NAMALWA (cell line): ENCODE measurements around the gene ELAVL3.

Experiments
- DNase-seq: peaks from one replicate; pipeline ENCODE4 v3.0.0-alpha.2; 2015; ENCODE audit warnings: low spot score

The ELAVL3 gene

DNA sequence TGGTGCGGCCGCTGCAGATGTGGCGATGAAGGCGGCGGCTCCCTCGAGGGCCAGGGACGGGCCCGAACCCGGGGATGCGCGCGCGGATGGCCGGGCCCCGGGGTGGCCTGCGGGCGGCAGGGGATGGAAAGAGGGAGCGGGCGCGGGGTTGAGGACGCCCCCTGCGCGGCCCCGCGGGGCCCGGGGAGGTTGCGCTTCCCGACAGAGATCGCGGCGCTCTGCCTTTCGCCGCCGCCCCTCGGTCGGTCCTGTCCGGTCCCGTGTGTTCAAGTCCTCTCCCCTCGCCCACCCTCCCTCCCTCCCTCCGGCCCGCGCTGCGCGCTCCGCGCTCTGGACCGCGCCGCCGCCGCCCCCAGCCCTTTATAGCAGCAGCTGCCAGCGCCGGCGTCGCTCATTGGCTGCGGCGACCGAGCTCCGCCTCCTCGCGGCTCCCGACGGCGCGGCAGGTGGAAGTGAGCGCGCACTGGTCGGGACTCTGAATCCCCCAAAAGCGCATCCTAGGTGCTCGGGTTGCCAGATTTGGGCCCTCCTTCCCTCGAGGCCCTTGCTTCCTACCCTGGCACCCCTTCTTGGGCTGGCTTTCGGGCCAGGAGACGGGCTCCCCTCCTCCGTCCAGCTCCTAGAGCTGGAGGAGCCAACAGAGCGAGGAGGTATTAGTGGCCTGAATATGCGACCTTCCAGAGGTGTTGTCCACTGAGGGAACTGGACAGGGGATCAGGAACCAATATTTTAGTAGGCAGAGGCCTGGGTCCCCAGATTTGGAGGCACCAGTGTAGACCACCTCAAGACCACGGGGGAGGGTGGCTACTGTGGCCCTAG is at the start of gene ELAVL3:
TSS of gene ELAVL3 (minus strand) at position 332 of the 819 bp plus-strand sequence. CDS start 438 bp downstream, outside the sequence.
- no peak for DNase-seq

DNA sequence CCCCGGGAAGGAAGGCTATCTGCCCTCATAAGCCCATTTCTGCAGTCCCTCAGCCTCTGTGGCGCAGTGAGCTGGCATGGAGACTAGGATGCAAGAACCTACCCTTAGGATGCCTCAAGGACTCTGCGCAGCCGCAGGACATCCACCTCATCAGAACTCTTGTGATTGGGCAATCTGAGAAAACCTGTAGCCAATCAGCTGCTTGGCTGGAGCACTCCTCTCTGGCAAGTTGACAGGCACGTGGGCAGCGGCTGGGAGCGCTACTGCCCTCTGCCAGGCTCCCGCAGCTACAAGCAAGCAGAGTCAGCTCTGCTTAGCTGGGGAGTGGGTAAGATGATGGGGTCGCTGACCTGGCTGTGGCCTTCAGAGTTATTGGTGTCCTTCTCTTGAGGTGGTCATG is 49.6 kb upstream of the ELAVL3 start:
- peak; percentile 81 for DNase-seq

DNA sequence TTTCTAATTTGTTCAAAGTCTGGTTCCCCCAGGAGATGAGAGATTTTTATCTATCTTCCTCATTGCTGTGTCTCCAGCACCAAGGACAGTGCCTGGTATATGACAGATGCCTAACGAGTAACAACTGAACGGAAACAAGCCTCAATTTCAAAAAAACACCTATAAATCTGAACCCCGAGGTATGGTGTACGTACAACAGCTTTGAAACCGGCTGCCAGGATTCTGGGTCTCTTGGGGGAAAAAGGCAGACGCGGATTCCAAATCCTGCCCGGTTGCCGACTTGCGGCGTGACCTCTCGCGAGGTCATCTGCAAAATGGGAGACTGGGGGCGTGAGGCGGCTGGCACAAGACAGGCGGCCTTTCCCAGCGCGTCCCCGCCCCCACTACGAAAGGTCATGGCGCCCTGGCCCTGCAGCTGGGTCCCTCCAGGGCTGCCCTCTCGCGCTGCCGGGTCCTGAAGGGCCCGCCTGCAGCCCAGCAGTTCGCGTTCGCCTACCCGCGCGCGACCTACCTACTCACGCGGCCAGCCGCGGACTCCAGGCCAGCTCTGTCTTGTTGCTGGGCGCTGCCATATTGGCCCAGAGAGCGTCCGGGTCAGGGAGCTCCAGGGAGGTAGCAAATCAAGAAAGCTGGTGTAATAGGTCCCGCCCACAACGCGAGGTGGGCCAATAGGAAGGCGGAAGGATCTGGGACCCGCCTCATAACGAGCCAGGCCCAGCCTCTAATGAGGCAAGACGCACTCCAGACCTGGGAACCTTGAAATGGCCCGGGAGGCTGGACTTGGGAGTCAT is 47.9 kb upstream of the ELAVL3 start, which contains the start of gene ECSIT:
TSS of gene ECSIT (minus strand) at position 584 of the 791 bp plus-strand sequence. CDS start 9,964 bp downstream, outside the sequence.
- peak; percentile 99 for DNase-seq

DNA sequence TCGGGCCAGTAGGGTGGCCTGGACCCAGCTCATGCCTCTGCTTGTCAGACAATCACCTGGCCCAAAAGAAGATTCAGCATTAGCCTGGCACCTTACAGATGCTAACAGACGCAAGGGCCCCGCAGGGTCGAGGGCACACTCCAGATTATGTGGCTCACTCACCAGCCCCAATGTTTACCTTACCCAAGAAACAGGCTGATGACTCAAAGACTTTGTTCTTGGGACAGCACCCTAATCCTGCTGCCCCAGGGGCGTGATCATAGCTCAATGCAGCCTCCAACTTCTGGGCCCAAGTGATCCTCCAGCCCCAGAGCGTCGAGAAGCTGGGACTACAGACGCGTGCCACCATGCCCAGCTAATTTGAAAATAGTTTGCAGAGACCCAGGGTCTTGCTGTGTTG is 38.3 kb upstream of the ELAVL3 start:
- no peak for DNase-seq

DNA sequence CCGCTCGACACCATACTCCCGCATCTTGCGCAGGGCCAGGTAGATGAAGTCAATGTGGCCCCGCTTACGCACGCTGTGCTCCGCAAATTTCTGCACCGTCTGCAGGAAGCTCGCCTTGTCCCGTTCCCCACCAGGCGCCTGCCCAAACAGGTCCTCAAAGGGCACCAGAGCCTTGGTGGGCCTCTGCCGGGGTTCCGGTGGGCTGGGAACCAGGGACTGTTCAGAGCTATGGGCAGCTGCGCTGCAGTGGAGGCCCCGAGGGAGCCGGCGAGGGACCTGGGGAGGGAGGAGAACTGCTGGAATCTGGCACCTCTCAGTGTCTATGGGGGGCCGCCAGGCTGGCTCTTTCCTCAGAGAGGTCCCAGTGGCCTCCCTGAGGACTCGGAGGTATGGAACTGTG is 33.1 kb upstream of the ELAVL3 start:
- DNase-seq, result no peak

DNA sequence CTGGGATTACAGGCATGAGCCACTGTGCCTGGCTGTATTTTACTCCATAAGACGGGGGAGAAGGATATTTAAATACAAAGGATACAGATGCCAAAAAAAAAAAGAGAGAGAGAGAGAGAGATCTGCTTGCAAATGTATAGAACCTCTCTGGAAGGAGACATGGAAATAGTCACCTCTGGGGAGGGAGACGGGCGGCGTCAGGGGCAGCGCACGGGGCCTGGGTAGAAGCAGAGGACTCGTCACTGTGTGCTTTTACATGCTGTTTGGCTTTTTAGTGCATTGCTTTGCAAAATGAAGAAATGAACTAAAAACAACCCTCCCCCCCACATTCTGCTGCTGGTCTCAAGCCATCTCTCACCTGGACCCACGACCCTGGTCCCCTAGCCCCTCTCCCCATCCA is 29.6 kb upstream of the ELAVL3 start:
- DNase-seq, result no peak

DNA sequence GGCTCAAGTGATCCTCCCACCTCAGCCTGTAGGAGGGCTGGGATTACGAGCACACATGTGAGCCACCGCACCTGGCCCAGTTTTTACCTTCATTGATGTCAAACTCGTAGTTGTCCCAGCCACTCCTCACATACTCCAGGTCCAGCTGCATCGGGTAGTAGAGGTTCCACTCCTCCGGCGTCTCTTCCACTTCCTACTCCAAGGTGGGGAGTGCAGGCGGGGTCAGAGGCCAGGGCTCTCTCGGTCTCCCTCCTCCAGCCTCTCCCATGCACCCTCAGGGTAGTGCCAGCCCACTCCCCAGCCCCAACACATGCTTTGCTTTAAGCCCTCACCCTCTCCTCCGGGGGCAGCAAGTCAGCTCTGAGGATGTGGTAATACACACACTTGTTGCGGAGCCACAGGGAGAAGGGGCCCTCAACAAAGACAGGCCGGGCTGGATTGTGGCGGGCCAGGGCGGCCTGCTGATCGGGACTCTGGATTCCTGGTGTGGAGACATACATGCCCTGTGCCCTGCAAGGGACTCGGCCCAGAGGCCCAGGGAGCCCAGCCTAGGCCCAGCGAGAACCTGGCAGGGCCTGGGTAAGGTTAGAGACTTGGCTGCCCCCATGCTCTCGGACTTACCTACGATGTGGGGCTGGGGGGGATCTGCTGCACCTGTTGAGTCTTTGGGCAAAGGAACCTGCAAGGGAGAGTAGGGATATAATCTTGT is 26.7 kb upstream of the ELAVL3 start:
- DNase-seq, result no peak

DNA sequence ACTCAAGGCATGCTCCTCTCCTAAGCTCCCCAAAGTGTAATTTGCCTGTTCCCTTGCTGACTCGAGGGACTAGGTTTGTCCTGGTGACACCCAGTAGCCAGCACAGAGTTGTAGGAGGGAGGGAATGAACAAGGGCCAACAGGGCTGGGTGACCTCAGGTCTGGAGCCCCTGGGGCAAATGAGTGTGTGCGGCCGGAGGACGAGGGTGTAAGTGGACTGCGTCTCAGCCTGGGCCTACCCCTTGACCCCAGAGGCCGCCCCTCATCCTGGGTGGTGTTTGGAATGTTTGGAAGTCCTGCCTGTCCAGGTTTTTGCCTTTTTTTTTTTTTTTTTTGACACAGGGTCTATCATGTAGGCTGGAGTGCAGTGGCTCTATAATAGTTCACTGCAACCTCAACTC is 26.1 kb upstream of the ELAVL3 start:
- no peak for DNase-seq

DNA sequence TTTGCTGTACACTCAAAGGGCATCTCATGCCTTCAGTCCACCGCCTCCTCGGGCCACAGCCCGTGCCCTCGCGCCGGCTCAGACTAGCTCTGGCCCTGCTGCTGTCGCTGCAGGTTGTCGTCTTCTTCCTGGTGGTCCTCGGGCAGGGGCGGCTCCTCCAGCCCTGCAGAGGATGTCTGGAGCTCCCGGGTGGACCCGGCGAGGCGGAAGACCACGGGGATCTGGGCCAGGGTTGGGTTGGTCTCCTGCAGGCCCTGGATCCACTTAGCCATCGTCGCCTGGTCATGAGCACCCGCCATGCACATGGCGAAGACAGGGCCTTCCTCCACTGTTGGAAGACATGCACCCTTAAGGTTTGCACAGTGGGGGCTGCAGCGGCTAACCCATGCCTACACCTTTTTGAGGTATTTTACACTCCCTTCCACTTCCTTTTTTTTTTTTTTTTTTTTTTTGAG is 25.3 kb upstream of the ELAVL3 start:
- DNase-seq, result no peak

DNA sequence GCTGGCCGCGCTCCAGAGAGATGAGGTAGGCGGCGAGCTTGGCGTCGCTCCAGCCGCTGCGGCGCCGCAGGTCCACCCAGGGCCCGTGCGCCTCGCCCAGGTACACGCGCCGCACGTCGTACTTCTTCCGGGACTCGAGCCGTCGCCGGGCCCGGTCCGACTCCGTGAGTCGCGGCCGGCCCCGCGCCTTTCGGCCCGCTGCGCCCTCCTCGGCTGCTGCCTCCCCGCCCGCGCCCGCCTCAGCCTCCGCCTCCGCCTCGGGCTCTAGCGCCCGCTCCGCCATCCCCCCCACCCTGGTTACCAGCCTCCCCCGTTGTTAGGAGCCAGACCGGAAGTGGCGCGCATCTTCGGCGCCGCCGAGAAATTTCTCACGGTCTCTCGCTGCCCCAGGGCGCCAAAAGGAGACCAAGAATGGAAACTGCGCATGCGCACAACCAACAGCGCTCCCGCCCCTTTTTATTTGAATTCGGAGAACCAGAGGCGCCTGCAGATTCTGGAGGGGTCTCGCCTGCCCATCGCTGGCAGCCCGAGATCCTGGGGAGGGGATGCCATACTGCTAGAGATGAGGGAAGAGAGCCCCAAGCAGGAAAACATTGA is 24.8 kb upstream of the ELAVL3 start, which contains the start of gene ZNF653:
TSS of gene ZNF653 (minus strand) at position 336 of the 597 bp plus-strand sequence. CDS start at position 283, 53 bp downstream.
- DNase-seq, result peak; percentile 98

DNA sequence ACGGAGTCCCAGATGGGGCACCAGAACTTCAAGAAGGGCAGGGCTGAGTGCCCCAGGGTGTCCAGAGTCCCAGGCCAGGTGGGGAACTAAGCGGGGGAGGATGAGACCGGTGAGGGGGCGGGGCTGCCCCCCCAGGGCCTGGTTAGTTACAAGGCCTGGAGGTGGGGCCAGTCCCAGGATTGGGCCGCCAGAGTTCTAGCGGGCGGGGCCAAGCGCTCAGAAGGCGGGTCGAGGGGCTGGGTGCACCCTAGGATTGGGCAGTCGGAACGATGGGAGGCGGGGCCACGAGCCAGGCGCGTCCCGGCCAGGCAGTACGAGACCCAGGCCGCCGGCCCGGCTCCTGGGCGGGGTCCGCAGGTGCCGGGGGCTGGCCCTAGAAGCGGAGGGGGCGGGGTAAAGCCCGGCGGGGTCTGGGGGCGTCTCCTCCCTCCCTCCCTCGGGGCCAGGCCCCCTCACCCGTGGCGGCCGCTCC is 24.2 kb upstream of the ELAVL3 start:
- DNase-seq, result peak; percentile 97

DNA sequence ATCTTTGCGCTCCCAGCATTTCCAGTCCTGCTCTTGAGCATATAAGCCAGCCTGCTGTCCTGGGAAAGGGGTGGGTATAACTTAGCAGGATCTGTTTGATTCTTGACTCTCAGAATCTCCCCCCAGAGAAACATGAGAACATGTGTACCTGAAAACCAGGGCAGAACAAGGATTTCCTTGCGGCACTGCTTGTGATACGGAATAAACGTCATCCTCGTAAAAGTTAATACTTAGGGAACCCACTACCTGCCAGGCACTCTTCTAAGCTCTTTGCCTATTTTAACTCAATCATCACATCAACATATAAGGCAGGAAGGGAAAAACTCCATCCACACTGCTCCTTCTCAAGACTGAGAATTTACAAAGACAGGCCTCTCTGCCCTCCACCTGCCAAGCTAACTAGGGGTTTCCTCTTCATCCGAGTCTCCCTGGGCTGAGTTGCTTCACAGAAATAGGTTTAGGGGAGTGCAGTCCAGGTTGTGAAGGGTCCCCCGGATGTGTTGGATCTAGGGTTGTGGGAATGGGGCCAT is 23.7 kb upstream of the ELAVL3 start:
- DNase-seq, result no peak

DNA sequence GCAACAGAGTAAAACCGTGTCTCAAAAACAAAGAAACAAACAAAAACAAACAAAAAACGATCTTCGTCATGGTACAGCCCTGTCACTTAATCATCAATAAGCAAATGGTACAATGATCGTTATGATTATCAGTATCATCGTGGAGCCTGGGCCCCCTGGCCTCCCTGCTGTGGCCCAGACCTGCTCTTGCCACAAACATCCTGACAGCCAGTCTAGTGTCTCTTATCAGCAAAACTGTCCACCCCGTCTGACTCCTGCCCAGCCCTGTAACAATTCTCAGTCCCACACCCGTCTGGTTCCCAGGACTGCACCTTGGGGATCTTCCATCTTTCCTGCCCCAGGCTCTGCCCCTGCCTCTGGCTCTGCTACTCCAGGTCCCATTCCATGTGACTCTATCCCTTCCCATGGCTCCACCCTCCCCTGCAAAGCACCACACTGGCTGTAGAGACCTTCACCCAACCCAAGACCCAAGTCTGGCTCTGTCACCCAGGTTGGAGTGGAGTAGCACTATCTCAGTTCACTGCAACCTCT is 19.1 kb upstream of the ELAVL3 start:
- no peak for DNase-seq

DNA sequence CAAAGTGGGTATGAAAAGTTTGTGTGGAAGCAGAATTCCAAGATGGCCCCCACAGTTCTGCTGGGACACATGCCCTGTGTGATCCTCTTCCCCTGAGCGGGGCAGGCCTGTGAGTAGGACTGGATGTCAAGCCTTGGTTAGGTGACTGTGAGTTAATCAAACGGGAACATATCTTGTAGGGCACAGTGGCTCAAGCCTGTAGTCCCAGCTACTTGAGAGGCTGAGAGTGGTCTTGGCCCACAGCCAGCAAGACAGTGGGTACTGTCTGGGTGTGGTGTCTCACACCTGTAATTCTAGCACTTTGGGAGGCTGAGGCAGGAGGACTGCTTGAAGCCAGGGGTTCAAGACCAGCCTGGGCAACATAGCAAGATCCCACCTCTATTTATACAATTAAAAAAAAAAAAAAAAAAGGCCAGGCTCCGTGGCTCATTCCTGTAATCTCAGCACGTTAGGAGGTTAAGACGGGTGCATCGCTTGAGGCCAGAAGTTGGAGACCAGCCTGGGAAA is 18.4 kb upstream of the ELAVL3 start:
- DNase-seq, result no peak

DNA sequence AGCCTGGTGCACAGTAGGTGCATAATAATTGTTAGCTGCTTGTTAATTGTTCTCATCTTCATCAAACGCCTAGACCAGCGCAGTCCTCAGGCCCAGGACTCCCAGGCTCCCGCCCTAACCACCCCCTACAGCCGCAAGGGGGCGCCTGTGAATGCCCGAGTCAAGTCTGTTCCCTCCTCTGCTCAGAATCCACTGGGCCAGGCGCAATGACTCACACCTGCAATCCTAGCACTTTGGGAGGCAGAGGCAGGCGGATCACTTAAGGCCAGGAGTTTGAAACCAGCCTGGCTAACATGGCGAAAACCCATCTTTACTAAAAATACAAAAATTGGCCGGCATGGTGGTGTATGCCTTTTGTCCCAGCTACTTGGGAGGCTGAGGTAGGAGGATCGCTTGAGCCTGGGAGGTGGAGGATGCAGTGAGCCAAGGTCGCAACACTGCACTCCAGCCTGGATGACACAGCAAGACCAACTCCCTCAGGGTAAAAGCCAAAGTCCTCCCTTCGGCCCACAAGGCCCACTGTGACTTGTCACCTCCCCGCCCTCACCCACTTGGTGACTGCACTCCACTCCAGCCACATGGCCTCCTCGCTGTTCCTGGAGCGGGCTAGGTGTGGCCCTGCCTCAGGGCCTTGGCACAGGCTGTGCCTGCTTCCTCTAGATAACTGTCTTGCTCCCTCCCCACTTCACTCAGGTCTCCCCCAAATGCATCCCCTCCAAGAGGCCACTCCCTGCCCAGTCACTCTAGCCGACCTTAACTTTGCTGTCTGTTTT is 15.7 kb upstream of the ELAVL3 start:
- peak; percentile 74 for DNase-seq

DNA sequence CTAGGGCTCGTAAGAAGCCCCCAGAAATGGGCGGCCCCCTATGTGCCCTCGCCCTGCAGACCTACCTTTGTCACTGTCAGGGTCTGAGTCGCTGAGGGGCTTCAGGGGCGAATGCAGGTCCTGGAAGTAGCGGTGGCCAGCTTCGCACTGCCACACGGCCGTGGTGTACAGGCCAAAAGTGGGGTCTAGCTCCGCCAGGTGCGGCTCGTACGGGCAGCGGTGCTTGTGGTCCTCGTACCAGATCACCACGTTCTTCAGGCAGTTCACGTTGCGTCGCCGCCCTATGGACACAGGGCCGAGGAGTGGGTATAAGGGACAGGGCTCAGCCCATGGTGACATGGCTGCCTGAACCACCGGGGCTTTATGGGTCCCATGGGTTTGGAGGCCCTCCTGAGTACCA is 15.0 kb upstream of the ELAVL3 start:
- no peak for DNase-seq

DNA sequence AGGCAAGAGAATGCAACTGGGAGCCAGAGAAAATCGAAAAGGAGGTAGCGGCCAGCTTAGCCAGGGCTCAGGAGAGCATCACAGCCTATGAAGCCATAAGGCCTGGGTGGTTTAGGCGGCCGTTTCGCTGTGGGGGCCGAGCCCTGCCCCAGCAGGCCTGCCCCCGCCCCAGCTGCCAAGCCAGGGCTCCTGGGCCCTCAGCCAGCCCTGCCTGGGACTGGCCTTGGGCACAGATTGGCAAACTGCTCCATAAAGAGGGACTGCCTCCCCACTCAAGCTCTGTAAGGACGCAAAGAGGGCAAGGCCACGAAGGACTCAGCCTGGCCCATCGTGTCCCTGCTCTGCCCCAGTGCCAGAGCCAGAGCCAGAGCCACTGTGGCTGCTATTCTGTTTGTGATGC is 14.6 kb upstream of the ELAVL3 start:
- DNase-seq, result no peak

DNA sequence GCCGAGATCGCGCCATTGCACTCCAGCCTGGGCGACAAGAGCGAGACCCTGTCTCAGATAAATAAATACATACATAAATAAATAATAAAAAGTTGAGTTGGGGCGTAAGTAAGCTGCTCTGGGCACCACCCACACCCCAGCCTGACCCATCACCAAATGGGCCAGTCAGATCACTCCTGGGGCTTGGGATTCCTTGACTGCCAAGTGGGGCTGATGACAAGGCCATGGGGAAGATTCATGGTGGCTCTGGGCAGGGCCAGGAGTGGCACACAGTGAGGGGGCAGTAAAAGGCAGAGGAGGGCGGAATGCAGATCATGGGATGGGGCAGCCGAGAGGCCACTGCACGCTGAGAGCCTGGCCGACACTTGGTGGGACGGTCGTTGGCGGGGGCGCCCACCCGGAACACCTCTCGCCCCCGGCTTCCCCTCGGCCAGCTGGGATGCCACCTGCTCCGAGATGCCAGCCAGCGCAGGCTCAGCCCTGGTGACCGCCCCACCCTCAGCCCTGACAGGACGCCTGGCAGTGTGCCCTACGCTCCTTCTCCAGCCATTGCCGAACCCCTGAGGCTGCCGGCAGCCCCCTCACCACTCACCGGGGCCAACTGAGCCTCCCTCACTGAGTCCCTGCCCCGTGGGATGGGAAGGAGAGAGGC is 13.9 kb upstream of the ELAVL3 start:
- DNase-seq, result no peak

DNA sequence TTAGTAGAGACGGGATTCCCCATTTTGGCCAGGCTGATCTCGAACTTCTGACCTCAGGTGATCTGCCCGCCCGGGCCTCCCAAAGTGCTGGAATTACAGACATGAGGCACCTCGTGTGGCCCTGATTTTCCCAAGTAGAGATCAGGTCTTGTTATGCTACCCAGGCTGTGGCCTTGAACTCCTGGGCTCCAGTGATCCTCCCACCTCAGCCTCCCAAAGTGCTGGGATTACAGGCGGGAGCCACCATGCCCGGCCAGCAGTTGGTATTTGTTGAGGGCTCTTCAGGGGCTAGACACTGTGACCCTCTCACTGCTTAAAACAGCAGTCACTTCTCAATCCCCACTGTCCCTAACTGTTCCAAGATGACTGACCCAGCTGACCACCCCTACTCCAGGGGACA is 8.5 kb upstream of the ELAVL3 start:
- no peak for DNase-seq
